ENCODE measurements around the gene TRIM14.

- TF ChIP-seq, protein P1, sequence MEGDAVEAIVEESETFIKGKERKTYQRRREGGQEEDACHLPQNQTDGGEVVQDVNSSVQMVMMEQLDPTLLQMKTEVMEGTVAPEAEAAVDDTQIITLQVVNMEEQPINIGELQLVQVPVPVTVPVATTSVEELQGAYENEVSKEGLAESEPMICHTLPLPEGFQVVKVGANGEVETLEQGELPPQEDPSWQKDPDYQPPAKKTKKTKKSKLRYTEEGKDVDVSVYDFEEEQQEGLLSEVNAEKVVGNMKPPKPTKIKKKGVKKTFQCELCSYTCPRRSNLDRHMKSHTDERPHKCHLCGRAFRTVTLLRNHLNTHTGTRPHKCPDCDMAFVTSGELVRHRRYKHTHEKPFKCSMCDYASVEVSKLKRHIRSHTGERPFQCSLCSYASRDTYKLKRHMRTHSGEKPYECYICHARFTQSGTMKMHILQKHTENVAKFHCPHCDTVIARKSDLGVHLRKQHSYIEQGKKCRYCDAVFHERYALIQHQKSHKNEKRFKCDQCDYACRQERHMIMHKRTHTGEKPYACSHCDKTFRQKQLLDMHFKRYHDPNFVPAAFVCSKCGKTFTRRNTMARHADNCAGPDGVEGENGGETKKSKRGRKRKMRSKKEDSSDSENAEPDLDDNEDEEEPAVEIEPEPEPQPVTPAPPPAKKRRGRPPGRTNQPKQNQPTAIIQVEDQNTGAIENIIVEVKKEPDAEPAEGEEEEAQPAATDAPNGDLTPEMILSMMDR (conservative IDR thresholded peaks at IDR 0.05; ENCODE audit: low read depth, low read length), result no peak
- TF ChIP-seq CHD1 (IDR thresholded peaks at IDR 0.05; ENCODE audit: low read depth, low read length) (no peak), SMC3 (IDR thresholded peaks at IDR 0.05; ENCODE audit: low read depth, low read length) (no peak), POLR2A (IDR thresholded peaks at IDR 0.05; ENCODE audit: low read depth, low read length) (no peak), FOS (IDR thresholded peaks at IDR 0.05; ENCODE audit: low read depth, low read length) (no peak), RCOR1 (IDR thresholded peaks at IDR 0.05; ENCODE audit: insufficient replicate concordance, low read length) (no peak), RFX5 (IDR thresholded peaks at IDR 0.05; ENCODE audit: low read depth, low read length) (no peak), CEBPB (IDR thresholded peaks at IDR 0.05; ENCODE audit: low read depth, low read length) (no peak), RAD21 (IDR thresholded peaks at IDR 0.05; ENCODE audit: low read length) (no peak)
Measured at GRCh38 chr9:98164912-98165311, 45.9 kb upstream of the TRIM14 start.

Data from IMR-90 (cell line).